Measurements from ENCODE around the gene LNPEP. TPM values are rescaled to one million over a fixed set of nuclear protein-coding genes. Genes with fewer than 3 reads are reported as not detected.

LNPEP gene
- total and polyA plus RNA-seq, 2 donors (not counting 1 experiment from before 2014, with no cell fraction given) = 10.5 to 92.9 TPM

- H2AFZ ChIP-seq (ENCODE audit: insufficient read depth, low read depth, low read length, poor library complexity, severe bottlenecking) = no peak overlapping the region
- no peak overlapping the region for H3K9ac ChIP-seq (ENCODE audit: low read length)
- Mint-ChIP-seq H3K27me3 (no peaks in the 10 kb centered on the region), H3K9me3 (ENCODE audit: insufficient read depth) (no peaks in the 10 kb centered on the region), H3K27ac (peak overlapping the region; percentile 59), H3K4me1 (peaks cover 5% of the 10 kb centered on the region), H3K4me3 (no peak overlapping the region)
- ChIA-PET CTCF (interaction anchor here (1.0 to 1.3 kb wide), 2 partner anchors 126 to 166 kb away, joined by 3 to 5 read pairs; no protein-coding TSS in a partner anchor), POLR2A (no interaction called here)
- H3K27ac ChIP-seq (ENCODE audit: low read length in 2 of 2) = no peak overlapping the region
- H3K9me3 ChIP-seq (ENCODE audit: control extremely low read depth in 1 of 3, control insufficient read depth in 2 of 3, insufficient read depth in 1 of 3, low read length in 2 of 3) = no peaks in the 10 kb centered on the region
- peaks cover 15 to 78% of the 10 kb centered on the region in 2 experiments for H3K36me3 ChIP-seq (replicated peaks in 1 of 2; ENCODE audit: control extremely low read depth in 1 of 2, control insufficient read depth in 1 of 2, extremely low read depth in 1 of 2, insufficient read depth in 2 of 2, low read length in 1 of 2)
- intact Hi-C loops (cut with micrococcal nuclease) = loop anchor here (5.0 kb wide), 2 partner anchors 33 to 123 kb away; no protein-coding TSS in a partner anchor
- no peaks in the 10 kb centered on the region for H3K27me3 ChIP-seq (replicated peaks in 1 of 4; ENCODE audit: control extremely low read depth in 1 of 4, control insufficient read depth in 3 of 4, insufficient read depth in 4 of 4, low read length in 3 of 4)
- TF ChIP-seq CTCF (IDR thresholded peaks at IDR 0.05) (no peak), EZH2 (IDR thresholded peaks at IDR 0.05; ENCODE audit: borderline replicate concordance, insufficient read depth, low read depth, low read length, poor library complexity, severe bottlenecking) (no peak)
- no peak overlapping the region for H3K4me2 ChIP-seq (replicated peaks; ENCODE audit: low read depth, low read length, poor library complexity, severe bottlenecking)
- ATAC-seq (ENCODE audit: low read depth) (no peak), DNase-seq (no peak)
- WGBS (ENCODE audit: insufficient coverage) = 94% methylated on average over 2 of the region's 3 CpGs
- H3K4me1 ChIP-seq (ENCODE audit: control insufficient read depth in 2 of 2, insufficient read depth in 2 of 2, low read length in 2 of 2) = no peaks in the 10 kb centered on the region
- H3K4me3 ChIP-seq (ENCODE audit: control extremely low read depth in 1 of 5, extremely low read depth in 1 of 5, insufficient read depth in 1 of 5, low read depth in 2 of 5, low read length in 4 of 5) = no peak overlapping the region
- no peaks in the 10 kb centered on the region for H4K20me1 ChIP-seq (ENCODE audit: control insufficient read depth, insufficient read depth, low read length, poor library complexity, severe bottlenecking)
- peaks cover 14% of the 10 kb centered on the region for H3K79me2 ChIP-seq (ENCODE audit: control insufficient read depth, insufficient read depth, low read length)
Observed at GRCh38 chr5:96995419-96995818, 59.5 kb downstream of the LNPEP start.

- Histone ChIP-seq H3K27me3 (replicated peaks in 1 of 4; ENCODE audit: control extremely low read depth in 1 of 4, control insufficient read depth in 3 of 4, insufficient read depth in 4 of 4, low read length in 3 of 4) (no peaks in the 10 kb centered on the region), H2AFZ (ENCODE audit: insufficient read depth, low read depth, low read length, poor library complexity, severe bottlenecking) (no peak overlapping the region), H4K20me1 (ENCODE audit: control insufficient read depth, insufficient read depth, low read length, poor library complexity, severe bottlenecking) (no peaks in the 10 kb centered on the region), H3K9ac (ENCODE audit: low read length) (no peak overlapping the region), H3K4me3 (ENCODE audit: control extremely low read depth in 1 of 5, extremely low read depth in 1 of 5, insufficient read depth in 1 of 5, low read depth in 2 of 5, low read length in 4 of 5) (no peak overlapping the region), H3K9me3 (ENCODE audit: control extremely low read depth in 1 of 3, control insufficient read depth in 2 of 3, insufficient read depth in 1 of 3, low read length in 2 of 3) (no peaks in the 10 kb centered on the region), H3K79me2 (ENCODE audit: control insufficient read depth, insufficient read depth, low read length) (peaks cover 14% of the 10 kb centered on the region), H3K36me3 (replicated peaks in 1 of 2; ENCODE audit: control extremely low read depth in 1 of 2, control insufficient read depth in 1 of 2, extremely low read depth in 1 of 2, insufficient read depth in 2 of 2, low read length in 1 of 2) (peaks cover 20 to 76% of the 10 kb centered on the region in 2 experiments), H3K4me2 (replicated peaks; ENCODE audit: low read depth, low read length, poor library complexity, severe bottlenecking) (no peak overlapping the region), H3K27ac (ENCODE audit: low read length in 2 of 2) (no peak overlapping the region), H3K4me1 (ENCODE audit: control insufficient read depth in 2 of 2, insufficient read depth in 2 of 2, low read length in 2 of 2) (no peaks in the 10 kb centered on the region)
- ATAC-seq (ENCODE audit: low read depth) (peak; percentile 66), DNase-seq (peak; percentile 61)
- peak; percentile 78 for TF ChIP-seq CTCF (IDR thresholded peaks at IDR 0.05)
- no peak for TF ChIP-seq EZH2 (IDR thresholded peaks at IDR 0.05; ENCODE audit: borderline replicate concordance, insufficient read depth, low read depth, low read length, poor library complexity, severe bottlenecking)
- no peak overlapping the region for H3K4me3 Mint-ChIP-seq
- H3K9me3 Mint-ChIP-seq (ENCODE audit: insufficient read depth) = no peaks in the 10 kb centered on the region
- H3K27me3 Mint-ChIP-seq = no peaks in the 10 kb centered on the region
- no peak overlapping the region for H3K27ac Mint-ChIP-seq
- intact Hi-C loops (cut with micrococcal nuclease) = loop anchor here (1.0 to 5.0 kb wide), 3 partner anchors 35 to 165 kb away; no protein-coding TSS in a partner anchor
- peaks cover 5% of the 10 kb centered on the region for H3K4me1 Mint-ChIP-seq
- no CpG with 5 or more reads among the region's 2 CpGs for WGBS (ENCODE audit: insufficient coverage)
- CTCF ChIA-PET = interaction anchor here (0.6 to 4.2 kb wide), 29 partner anchors 10 to 1350 kb away, joined by 3 to 96 read pairs (median 5); partner anchors contain the start of genes ERAP2, LIX1 and LNPEP
- POLR2A ChIA-PET = interaction anchor here (0.6 kb wide), 1 partner anchor 190 kb away, joined by 5 read pairs; the partner anchor contains the start of gene ERAP1
Observed at GRCh38 chr5:96997265-96997859, 61.5 kb downstream of the LNPEP start.

Data from B cell (primary cell).